ENCODE results near the gene NIPAL3.
A peak's percentile ranks its signal among the peaks of the same experiment; 100 is the strongest.

Gene NIPAL3

DNA sequence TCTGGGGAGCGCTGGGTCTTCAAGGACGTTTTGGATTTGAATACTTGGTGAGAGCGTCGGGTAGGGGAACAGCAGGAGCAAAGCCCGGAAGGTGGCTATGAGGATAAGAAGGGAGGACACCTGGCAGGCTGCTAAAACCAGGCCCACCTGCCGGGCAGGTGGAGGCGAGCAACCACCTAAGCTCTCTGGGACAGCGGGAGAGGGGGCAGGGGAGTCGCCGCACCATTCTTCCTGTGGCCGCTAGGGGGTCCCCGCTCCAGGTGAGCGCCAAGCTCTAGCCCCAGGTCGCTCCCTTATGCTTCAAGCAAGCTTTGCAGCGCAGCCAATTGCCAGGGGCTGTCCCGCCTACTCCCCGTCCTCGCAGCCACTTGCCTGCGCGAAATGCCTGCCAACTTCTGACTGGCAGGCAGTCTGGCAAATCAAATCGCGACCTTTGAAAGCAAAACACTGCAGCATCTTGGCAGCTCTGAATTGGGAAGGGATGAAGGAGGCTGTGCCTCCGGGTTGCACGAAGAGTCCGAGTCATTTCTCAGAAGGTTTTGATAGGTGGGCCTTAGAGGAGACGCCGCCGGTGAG lies at the start of gene NIPAL3:
NIPAL3 (plus strand) TSS at position 469 of the 576 bp plus-strand sequence. CDS start 3,746 bp downstream, outside the sequence.
- DNase-seq (ENCODE audit: low spot score), result peak; percentile 99

DNA sequence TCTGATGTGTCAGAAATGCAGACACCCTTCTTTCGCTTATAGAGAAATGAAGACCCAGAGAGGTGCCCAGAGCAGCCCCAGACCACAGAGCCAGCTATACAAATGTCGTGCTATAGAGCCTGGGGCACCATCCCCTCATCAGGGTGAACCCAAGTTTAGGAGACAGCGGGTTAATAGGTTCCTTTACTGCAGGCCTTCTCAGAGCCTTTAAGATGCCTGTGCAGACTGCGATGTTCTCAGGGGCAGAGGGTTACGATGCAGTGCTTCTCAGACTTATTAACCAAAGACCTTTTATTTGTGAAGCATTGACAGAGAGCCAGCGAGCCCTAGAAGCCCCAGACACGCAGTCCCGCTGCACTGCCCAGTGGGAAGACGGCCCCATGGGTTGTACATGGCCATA lies 48.9 kb upstream of the NIPAL3 start:
- no peak for DNase-seq (ENCODE audit: low spot score)

DNA sequence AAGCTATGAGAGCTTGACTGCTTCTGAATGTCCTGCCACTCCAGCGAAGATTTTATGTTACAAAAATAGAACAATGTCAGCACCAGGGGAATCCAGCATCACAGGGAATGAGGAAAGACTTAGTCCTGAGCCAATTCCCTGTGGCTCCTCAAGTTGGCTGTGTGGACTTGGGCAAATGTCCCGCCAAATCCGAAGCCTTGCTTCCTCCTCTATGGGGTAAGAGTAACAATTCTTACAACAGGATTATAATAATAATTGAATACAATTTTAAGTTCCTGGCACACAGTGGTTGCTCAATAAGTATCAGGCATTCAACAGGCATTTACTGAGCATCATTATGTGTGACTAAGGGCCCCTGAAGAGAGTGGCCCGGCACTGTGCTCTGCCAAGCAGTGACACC lies 46.4 kb upstream of the NIPAL3 start:
- no peak for DNase-seq (ENCODE audit: low spot score)

DNA sequence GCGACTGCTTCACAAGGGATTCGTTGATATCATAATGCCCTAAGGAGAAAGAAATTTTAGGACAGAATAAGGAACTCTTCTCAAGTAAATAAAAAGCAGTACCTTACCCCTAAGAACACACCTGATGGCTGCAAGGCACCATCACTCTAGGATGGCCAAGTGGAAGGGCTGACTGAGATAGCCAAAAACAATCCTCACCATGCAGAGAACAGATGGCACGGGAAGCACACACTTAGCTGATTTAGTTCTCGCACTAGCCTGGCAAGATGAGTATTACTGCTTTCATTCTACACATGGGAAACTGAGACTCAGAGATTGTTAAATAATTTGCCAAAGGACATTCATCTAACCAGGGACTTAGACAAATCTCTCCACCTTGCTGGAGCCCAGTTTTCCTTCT lies 45.8 kb upstream of the NIPAL3 start:
- DNase-seq (ENCODE audit: low spot score), result no peak

DNA sequence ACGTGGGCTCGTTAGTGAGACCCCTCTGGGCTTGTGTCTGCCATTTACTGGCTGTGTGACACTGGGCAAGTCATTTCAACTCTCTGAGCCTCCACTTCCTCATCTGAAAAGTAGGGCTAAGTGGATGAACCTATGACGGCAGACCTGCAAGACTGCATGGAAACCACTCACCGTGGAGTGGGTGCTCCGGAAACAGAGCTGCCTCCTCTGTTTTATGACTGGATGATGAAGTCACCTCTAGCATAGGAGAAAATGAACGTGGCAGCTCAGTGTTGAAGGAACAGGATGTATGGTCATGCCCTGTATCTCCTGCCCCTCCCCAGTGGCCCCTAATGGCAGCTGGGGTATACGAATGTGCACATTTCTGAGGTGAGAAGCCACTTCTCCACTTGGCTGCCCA lies 42.6 kb upstream of the NIPAL3 start:
- DNase-seq (ENCODE audit: low spot score), result no peak

DNA sequence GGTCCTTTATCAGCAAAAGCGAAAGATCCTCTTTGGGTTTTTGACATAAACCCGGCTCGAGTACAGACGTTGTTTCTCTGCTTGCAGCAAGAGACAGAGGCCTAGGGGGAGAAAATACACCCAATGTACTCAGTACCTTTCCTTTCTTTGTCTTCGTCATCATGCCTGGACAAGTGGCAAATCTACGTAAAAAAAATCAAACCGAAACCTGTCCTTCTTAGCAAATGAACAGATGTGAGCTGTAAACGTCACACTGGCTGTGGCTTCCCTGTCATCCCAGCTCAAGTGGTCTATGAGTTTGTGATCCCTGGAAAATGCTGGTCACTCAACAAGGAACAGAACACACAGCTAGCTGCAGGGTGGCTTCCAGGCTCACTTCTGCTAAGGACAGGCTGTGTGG lies 41.9 kb upstream of the NIPAL3 start:
- no peak for DNase-seq (ENCODE audit: low spot score)

DNA sequence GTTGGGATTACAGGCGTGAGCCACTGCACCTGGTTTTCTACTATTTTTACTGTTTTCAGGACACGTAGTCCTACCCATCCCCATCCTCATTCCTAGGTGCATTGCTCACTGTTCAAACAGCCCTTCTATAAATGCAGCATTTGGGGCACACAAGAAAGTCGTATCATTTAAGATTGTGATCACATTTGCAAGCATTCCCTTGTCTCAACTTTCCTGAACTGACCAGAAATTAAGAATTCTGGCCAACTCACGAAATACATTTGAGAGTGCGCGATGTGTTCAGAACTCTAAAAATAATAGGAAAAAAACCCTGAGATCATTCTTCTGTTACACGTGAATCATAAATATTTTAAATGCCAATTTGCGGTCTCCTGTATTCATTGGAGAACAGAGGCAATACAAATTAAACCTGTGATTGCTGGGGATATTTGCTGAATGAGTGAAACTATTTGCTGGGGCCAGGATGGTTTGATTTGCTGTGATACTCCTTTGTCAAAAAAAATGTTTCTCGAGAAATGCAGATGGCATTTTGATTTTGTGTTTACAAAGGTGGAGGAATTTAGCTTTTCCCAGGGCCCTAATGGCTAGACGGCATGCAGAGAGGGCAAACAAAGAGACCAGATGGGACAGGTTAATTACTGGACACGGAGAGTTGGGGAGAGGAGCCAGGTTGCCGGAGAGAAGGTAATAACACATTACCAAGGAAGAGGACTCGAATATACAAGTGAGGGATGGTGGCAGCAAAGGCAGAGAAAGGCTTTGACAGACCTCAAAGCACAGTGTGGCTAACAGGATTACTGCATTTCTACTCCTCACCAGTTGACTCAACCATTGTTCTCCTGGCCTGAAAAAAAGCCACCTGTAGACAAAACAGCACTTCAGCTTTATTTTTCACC lies 40.5 kb upstream of the NIPAL3 start:
- no peak for DNase-seq (ENCODE audit: low spot score)

DNA sequence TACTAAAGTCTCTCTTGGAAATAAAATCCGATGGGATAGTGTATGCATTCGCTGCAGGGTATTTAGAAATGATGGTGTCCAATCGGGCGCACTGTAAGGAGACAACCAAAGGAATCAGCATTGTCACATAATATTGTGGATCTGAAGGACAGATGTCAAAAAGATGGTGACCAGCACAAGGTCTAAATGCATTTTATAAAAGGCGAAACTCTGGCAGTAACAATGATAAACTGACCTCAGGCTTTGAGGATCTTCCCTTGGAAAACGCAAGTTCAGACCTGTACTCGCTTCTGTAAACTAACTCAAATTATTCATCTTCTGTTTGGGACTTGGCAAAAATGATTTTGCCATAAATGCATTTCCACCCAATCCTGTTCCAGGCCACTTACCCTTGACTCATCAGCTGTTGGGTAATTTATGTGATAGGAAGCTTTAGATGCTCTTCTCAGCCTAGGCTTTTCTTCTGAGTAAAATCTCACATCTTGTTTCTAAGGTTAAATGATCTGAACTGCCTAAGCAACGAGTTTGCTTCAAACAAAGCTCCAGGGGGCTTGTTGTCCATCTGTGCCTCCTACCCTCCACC lies 35.8 kb upstream of the NIPAL3 start:
- DNase-seq (ENCODE audit: low spot score), result no peak

DNA sequence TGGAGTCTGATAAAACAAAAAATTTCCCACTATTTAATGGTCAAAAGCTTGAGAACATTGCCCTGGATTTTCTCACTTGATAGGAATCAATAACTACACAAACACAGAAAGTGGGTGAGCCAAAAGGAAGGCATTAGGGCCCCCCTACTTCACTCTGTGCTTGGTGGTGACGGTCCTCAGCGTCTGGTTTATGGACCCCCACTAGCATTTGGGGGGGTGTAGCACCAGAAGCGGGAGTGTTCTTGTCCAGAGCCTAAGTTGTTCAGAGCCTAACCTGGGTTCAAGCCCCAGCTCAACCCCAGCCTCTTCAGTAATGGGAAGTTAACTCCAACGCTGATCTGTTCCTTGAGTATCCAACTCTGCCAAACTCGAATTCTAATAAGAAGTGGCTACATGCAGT lies 35.1 kb upstream of the NIPAL3 start:
- no peak for DNase-seq (ENCODE audit: low spot score)

DNA sequence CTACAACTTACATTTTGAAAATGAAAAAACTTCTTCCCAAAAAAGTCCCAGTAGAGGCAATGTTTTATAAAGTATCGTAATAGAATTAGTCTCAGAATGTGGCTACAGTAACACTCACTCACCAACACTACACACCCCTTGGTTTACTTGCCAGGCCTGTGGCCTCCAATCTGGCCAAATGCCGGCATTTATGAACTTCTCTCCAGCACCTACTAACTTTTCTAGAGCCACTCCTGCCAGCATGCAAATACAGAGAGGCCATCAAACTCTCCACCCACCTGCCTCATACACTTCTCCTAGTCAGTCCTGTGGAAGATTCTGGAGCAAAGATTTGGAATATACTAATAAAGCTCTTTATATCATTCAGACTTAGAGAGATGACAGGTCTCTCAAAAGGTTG lies 34.3 kb upstream of the NIPAL3 start:
- no peak for DNase-seq (ENCODE audit: low spot score)

DNA sequence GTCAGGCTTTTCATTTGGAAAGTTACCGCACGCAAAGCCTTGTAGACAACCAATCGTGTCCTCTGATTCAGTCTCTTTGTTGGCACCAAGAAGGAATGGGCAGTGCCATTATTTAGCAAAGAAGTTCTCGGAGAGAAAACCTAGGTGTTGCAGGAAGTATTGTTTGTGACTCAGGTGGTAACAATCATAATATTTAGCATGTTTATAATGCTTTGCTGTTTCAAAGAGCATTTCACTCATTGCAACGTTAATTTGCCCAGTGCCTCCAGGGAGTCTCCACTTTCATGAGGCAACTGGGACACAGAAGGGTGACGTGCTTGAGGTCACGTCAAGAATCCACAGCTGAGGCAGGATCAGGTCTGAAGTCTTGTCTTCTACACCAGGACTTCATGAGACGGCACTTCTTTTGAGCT lies 33.4 kb upstream of the NIPAL3 start:
- DNase-seq (ENCODE audit: low spot score), result no peak

DNA sequence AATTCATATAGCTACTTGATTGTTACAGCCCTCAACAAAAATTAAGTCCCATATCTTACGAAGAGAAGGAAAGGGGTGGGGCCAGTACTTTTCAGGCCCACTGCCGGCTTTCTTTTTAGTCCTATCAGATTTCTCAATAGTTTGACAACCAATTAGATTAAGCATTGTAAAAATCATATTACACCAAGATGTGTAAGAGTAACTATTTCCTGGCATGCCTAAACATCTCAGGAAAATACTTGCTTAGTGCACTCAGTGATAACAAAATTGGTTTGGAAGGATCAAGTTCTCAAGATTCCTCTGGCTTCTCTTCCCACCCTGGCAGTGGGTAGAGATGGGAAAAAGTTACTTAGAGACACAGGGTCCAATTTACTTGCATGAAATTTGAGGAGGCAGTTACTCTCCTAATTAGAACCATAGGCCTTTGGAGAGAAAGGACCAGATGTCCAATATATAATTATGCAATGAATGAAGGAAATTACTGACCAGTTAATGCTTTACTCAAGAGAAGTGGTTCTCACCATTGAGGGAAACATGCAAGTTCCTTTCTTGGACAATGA lies 32.1 kb upstream of the NIPAL3 start:
- DNase-seq (ENCODE audit: low spot score), result no peak

DNA sequence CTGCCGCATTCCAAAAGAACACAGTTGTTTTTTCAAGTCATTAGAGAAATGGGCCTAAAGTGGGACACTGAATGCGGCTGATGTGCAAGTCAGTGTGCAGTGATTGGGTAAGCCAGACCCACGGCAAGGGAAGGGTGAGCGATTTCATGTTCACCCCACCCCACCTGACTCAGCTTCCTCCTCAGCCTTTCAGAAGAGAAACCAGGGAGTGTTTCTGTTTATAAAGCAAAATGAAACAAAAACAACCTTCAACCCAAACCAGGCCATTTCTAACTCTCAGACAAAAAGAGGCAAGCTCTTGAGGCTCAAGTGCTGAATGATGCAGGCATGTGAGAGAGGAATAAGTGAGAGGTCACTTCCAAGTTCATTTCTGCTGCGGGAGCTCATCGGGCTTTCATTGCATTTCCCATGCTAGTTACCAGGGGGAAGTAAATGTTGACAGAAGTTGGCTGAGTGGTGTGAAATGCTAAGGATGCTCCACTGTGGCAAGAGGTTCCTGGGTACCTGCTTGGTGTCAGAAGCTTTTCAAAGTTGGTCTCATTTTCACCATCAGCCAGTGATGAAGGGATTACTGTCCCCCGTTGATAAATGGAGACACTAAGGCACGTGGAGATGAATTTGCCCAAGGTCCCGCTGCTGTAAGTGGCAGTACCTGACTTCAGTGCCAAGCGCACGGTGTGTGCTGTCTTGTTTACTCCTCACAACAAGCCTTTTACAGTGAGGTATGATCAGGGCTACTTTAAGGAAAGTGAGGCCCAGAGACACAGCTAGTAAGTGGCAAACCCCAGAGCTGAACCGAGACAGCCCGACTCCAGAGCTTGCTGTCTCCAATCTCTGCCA lies 31.1 kb upstream of the NIPAL3 start:
- DNase-seq (ENCODE audit: low spot score), result peak; percentile 57

DNA sequence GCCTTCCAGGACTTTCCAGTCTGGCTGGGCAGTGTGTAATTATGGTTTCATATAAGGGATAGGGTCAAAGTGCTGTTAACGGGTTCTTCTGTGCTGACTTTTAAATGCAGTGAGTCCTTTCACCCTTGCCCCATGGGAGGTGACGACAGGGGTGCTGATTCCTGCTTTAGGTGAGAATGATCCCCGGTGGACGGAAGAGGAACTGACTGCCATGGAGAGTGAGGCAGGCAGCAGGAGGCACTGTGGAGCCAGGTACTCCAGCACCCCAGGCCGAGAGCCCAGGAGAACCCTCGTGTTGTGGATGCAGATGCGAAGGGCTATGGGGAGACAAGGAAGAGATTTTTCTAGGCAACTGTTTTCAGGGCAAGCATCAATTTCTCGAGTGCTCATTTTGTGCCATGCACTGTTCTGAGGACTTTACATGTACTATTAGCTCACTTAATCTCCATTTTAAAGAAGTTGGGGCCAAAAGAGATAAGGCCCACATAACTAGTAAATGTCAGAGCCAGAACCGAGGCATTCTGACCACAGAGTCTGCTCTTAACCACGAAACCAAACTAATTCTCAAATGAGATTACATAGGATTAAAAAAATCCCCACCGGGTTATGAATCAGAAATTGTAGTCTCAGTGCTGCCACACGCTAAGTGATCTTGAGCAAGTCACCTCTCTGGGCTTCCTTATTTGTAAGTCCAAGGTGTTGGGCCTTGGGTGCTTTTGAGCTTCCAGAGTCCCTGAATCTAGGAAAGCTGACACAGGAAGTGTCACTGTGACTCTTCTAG lies 30.3 kb upstream of the NIPAL3 start:
- DNase-seq (ENCODE audit: low spot score), result peak; percentile 22

DNA sequence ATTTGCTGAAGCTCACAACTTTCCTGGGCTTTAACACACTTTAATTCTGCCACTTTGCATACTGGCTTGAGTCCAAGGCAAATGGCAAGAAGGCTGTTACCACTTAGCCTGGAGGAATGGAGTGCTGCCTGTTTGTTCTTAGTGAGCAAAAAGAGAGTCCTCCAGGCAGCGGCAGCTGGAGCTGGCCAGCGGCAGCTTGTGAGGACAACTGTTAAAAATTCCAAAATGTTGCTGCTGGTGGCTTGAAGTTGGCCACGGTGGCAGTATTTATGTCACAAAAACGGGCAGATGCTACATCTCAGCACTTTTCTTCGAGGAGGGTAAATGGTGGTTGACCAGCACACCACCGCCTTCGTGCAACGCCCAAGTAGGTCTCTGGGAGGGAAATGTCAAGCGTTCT lies 29.4 kb upstream of the NIPAL3 start:
- no peak for DNase-seq (ENCODE audit: low spot score)

DNA sequence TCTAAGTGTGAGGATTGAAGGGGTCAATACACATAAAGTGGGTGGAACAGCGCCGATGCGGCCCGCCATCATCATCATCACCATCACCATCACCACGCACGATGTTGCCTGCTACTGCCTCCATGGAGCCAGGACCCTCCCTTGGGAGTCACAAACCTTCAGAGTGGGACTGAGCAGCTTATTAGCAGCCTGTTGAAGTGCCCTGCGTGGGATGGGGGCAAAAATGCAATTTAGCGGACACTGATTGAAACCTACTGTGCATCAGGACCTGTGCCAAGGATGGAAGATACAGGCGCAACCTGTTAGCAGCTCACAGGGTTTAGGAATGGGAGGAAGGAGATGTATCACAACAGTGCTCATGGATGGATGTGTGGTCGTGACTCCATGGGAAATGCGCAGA lies 28.7 kb upstream of the NIPAL3 start:
- no peak for DNase-seq (ENCODE audit: low spot score)

DNA sequence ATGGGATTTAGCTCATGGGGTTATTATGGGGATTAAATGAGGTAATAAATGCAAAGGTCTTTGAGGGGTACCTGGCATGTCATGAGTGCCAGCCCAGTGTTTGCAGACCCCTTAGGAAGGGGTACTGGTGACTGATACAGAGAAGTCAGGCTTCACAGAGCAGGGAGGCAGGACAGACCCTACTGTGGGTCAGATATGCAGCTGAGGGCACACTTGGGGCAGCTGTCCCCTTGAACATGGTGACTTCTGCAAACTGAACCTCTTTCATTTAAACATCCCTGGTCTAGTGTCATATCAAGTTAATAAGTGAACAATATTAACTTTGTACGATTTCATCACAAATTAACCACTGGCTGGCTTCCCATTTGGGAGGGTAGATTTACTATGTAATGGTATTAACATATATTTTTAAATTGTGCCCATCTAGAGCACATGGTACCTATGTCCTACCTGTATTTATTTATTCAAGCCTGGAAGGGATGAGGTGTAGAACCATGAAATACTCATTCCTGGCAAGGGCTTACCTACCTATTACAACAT lies 27.9 kb upstream of the NIPAL3 start:
- no peak for DNase-seq (ENCODE audit: low spot score)

DNA sequence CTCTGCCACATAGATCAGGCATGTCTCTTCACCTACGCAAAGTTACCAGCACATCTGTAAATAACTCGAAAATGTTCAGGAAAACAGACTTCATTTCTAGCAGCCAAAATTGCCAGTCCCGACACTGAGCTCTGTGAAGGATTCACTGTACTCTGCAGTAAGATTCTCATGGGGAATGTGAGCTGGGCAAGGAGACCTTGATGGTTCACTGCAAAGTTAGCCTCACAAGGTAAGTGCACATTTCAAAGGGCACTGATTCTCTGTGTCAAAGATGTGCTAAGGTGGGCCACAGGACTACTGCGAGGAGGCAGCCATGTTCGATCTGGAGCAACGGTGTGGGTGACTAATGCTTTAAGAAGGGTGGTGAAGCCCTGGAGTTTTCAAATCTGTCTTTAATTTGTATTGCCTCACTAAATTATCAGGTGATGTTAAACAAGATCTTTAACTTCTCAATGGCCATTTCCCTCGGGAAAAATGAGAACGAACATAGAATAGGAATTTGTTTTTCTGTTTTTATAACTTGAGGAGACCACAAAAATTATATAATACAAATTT lies 27.2 kb upstream of the NIPAL3 start:
- no peak for DNase-seq (ENCODE audit: low spot score)

DNA sequence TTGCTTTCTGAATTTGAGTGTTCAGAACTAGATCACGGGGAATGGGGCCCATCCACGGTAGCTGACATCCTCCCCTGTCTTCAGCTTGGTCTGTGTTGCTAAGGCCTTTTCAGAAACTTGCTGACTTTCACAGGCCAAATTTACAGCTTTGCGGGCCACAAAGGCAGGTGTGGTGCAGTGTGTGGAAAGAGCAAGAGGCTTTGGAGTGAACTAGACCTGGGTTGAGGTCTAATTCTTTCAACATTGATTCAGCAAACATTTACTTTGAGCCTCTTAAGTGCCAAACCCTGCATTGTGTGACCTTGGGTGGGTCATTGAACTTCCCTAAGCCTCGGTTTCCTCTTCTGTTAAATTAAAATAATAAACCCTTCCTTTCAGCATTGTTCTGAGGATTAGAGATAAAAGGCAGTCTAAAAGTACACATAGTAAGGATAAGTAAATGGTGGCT lies 26.3 kb upstream of the NIPAL3 start:
- DNase-seq (ENCODE audit: low spot score), result no peak

DNA sequence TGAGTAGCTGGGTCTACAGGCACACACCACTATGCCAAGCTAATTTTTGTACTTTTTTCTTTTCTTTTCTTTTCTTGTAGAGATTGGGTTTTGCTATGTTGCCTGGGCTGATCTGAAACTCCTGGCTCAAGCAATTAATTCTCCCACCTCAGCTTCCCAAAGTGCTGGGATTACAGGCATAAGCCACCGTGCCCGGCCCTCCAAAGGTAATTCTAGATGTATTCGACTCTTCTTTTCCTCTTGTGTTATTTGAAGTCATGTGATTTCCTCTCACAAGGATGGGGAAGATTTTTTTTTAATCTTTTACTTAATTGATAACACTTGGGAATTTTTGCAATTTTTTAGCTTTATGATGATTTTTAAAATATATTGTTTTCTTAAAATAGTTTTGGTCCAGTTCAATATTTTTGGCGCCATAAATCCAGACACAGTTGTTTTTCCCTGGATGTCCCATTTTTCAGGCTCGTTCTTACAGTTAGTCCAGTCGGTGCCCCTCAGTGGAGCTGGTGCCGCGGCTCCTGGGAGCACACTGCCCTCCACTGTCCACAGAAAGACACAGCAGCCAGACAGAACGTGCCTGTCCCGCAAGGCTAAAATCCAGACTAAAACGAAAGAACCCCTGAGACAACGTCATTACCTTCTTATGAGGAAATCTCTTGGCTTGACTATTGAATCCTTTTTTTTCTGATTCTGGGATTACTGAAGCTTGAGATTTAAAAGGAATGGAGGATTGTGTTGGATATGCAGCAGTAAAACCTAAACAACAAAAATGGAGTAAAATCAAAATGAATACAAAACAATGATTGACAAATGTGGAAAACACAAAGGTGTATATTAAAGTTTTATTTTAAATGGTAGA lies 24.4 kb upstream of the NIPAL3 start:
- peak; percentile 76 for DNase-seq (ENCODE audit: low spot score)
